DMS153 treated with DMSO at 0.1 percent for 48 hours (cell line): ENCODE measurements around the gene IMPACT.

Source experiments
- DNase-seq: peaks from one replicate; lab custom pipeline; 2025; ENCODE audit not compliant: unreplicated experiment; lab: John Stamatoyannopoulos, UW

Gene IMPACT

GRCh38 chr18:24474406-24474805 is 47.9 kb downstream of the IMPACT start:
- no peak for DNase-seq

GRCh38 chr18:24475926-24476589 is 49.6 kb downstream of the IMPACT start:
- no peak for DNase-seq

GRCh38 chr18:24479371-24479770 is 52.9 kb downstream of the IMPACT start:
- DNase-seq: no peak

- no peak for DNase-seq
Measured at GRCh38 chr18:24482821-24483220, 56.4 kb downstream of the IMPACT start.

GRCh38 chr18:24485681-24486080 is 59.2 kb downstream of the IMPACT start:
- no peak for DNase-seq

- no peak for DNase-seq
Measured at GRCh38 chr18:24486684-24487083, 60.2 kb downstream of the IMPACT start.

GRCh38 chr18:24488824-24489493 is 62.5 kb downstream of the IMPACT start:
- peak; percentile 40 for DNase-seq

- DNase-seq: no peak
Measured at GRCh38 chr18:24490539-24490938, 64.1 kb downstream of the IMPACT start.

- peak; percentile 19 for DNase-seq
Measured at GRCh38 chr18:24491927-24492834, 65.7 kb downstream of the IMPACT start.

- no peak for DNase-seq
Measured at GRCh38 chr18:24494586-24494985, 68.1 kb downstream of the IMPACT start.

GRCh38 chr18:24497031-24497754 is 70.7 kb downstream of the IMPACT start:
- no peak for DNase-seq

- DNase-seq: no peak
Measured at GRCh38 chr18:24499814-24500213, 73.3 kb downstream of the IMPACT start.

GRCh38 chr18:24500217-24500616 is 73.7 kb downstream of the IMPACT start:
- DNase-seq: no peak

- DNase-seq: no peak
Measured at GRCh38 chr18:24500766-24501165, 74.3 kb downstream of the IMPACT start.

- DNase-seq: no peak
Measured at GRCh38 chr18:24502667-24503523, 76.4 kb downstream of the IMPACT start.
